ENCODE results near the gene PDE1C.

- TF ChIP-seq CTCF (conservative IDR thresholded peaks at IDR 0.05; ENCODE audit: low read length) (no peak), EZH2phosphoT487 (IDR thresholded peaks at IDR 0.05; ENCODE audit: borderline replicate concordance) (no peak)
Measured at GRCh38 chr7:31957090-31957720, 113.0 kb downstream of the PDE1C start.
